GM06990 (cell line): ENCODE results near the gene TIMM10.
A peak's percentile ranks its signal among the peaks of the same experiment; 100 is the strongest.

Experiments used
- DNase-seq: peaks from one replicate; pipeline ENCODE4 v3.0.0-alpha.2; 2011; ENCODE audit not compliant: insufficient read length; ENCODE audit errors: extremely low read depth
- H3K27me3 ChIP-seq: replicated peaks from 2 replicates; pipeline ENCODE4 v1.6.0; 2011; ENCODE audit warnings: low read length; ENCODE audit not compliant: control insufficient read depth, insufficient read depth
- H3K36me3 ChIP-seq: 2 replicates; pipeline ENCODE4 v1.5.1; 2011; ENCODE audit warnings: low read length; ENCODE audit not compliant: control insufficient read depth, insufficient read depth
- H3K4me3 ChIP-seq: replicated peaks from 2 replicates; pipeline ENCODE4 v1.5.1; 2011; ENCODE audit warnings: low read depth, mild to moderate bottlenecking, control low read depth, low read length
- TF ChIP-seq, protein P1 (sequence below): IDR thresholded peaks from 2 replicates; pipeline ENCODE4 v1.5.1; 2011; ENCODE audit warnings: low read length, control low read depth, mild to moderate bottlenecking, inconsistent platforms; ENCODE audit not compliant: insufficient read depth, poor library complexity, severe bottlenecking

Gene TIMM10

DNA sequence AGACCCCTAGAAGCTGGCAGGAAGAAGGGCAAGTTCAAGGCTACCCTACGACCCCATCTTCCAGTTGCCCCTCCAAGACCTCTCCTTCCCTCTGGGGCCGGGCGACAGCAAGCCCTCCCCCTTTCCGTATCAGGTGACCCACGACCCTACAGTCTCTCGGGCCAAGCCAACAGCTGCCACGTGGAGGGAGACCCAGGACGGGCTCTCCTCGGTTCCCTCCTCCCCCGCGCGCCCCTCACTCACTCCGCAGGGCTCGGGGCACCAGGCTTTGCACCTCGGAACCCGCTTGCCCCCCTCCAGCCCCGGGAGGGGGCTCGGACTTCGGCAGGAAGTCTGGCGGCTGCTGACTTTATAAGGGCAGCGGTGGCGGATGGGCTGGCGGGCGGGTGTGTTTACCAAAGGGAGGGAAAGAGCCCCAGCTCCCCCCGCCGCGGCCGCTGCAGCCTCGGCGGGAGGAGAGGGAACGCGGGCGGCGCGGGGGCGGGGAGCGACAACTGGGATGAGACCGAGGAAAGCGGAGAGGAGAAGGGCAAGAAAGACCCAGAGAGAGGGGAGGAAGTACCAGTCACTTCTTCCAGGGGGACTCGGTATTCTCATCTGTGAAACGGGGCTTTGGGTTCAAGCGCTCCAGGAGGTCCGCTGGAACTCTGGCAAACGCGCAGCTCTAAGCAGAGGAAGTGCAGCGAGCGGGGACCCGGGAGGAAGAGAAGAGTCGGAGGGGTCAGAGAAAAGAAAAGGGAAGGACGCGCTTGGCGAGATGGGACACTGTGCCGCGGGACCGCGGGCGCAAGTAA lies 15.8 kb downstream of the TIMM10 start:
- H3K4me3 ChIP-seq: peak overlapping the region; percentile 87
- TF ChIP-seq, protein P1, sequence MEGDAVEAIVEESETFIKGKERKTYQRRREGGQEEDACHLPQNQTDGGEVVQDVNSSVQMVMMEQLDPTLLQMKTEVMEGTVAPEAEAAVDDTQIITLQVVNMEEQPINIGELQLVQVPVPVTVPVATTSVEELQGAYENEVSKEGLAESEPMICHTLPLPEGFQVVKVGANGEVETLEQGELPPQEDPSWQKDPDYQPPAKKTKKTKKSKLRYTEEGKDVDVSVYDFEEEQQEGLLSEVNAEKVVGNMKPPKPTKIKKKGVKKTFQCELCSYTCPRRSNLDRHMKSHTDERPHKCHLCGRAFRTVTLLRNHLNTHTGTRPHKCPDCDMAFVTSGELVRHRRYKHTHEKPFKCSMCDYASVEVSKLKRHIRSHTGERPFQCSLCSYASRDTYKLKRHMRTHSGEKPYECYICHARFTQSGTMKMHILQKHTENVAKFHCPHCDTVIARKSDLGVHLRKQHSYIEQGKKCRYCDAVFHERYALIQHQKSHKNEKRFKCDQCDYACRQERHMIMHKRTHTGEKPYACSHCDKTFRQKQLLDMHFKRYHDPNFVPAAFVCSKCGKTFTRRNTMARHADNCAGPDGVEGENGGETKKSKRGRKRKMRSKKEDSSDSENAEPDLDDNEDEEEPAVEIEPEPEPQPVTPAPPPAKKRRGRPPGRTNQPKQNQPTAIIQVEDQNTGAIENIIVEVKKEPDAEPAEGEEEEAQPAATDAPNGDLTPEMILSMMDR: no peak
- no peaks in the 10 kb centered on the region for H3K27me3 ChIP-seq
- peak; percentile 66 for DNase-seq
- H3K36me3 ChIP-seq: no peaks in the 10 kb centered on the region

DNA sequence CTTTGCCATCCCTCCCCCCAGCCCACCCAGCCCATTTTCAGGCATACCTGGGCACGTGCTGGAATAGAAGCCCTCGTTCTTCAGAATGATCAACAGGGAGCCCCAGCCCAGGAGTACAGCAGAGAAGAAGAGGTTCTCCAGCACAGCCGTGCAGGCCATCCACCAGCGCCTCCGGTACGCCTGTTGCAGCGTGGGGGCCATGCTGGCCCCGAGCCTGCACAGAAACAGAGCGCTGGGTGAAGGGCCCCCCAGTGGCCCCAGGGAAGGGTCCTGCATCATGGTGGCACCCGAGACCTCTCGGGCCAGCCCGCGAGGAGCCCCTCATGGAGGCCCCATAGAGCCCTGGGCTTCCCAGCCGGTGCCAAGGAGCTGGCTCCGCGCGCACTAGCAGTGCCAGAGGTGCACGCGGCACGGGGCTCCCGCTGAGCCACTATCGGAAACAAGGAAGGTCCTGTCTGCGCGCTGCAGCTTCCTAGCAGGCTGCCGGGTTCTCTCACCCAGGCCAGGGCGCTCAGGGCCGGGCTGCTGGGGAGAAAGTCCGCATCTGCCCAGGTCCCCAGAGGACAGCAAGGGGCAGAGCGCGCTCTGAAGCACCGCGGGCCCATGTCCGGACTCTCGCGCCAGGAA lies 16.5 kb downstream of the TIMM10 start:
- Histone ChIP-seq H3K4me3 (peak overlapping the region; percentile 87), H3K36me3 (no peaks in the 10 kb centered on the region), H3K27me3 (no peaks in the 10 kb centered on the region)
- peak; percentile 27 for DNase-seq
- TF ChIP-seq, protein P1: no peak

- no peak overlapping the region; the same call in 1 of the 2 replicates for H3K4me3 ChIP-seq
- H3K36me3 ChIP-seq: no peaks in the 10 kb centered on the region
- TF ChIP-seq, protein P1: no peak
- no peak for DNase-seq
- no peaks in the 10 kb centered on the region for H3K27me3 ChIP-seq
These were observed 17.1 kb downstream of the TIMM10 start for GRCh38 chr11:57513452-57513795.

DNA sequence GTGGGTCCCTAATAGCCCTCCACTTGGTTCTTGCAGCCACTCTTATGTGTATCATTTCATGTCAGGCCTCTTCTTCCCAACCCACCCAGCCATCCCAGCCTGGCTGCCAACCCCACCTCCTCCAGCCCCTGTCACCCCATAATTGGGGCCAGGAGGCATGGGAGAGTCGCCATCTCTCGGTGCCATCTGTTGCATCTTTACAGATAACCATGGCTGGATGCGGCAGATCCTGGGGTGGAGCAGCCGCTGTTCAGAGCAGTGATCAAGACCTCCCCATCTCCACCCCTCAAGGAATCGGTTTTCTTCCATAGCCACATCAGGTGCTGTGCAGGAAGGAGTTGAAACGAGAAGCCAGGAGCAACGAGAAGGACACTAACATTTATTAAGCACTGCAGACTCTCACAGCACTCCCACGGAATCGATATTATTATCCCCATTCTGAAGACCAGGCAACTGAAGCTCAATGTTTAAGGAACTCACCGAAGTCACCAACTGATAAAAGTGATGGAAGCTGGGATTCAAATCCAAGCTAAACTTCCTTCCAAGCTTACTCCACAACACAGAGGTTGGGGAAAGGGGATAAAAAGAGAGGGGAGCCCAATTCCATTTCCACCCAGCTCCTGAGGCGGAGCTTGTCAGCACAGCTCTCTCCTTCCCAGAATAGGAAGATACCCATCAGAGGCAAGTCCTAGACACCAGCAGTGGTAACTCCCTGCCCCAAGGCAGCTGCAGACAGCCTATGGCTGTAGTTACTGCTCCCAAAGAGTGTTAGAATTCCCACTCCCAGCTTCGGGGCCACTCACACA lies 17.7 kb downstream of the TIMM10 start:
- H3K36me3 ChIP-seq: no peaks in the 10 kb centered on the region
- TF ChIP-seq, protein P1: no peak
- no peaks in the 10 kb centered on the region for H3K27me3 ChIP-seq
- H3K4me3 ChIP-seq: no peak overlapping the region
- DNase-seq: no peak

DNA sequence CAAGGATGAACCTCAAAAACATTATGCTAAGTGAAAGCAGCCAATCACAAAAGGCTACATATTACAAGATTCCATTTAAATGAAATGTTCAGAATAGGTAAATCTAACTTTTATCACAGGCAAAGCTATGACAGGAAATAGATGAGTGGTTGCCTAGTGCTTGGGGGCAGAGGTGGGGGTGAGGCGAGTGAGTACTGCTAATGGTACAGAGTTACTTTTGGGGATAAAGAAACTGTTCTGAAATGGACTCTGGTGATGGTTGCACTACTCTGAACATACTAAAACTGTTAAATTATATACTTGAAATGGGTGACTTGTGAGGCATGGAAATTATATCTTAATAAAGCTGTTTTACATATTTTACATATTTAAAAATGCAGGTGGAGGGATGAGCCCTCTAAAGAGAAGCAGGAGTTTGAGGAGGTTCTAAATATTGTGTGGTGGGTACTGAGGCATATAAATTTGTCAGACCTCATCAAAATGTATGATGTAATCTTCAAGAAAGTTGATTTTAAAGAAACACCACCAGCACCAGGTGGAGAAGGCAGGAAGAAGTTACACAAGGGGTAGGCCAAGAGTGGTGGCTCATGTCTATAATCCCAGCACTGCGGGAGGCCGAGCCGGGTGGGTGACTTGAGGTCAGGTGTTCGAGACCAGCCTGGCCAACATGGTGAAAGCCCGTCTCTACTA lies 18.7 kb downstream of the TIMM10 start:
- Histone ChIP-seq H3K27me3 (no peaks in the 10 kb centered on the region), H3K36me3 (no peaks in the 10 kb centered on the region), H3K4me3 (no peak overlapping the region)
- TF ChIP-seq, protein P1: no peak
- DNase-seq: no peak
